Body of pancreas (tissue), 4 donors: Measurements from ENCODE around the gene MCTP1.

Experiments
- POLR2A ChIP-seq, 3 donors: fragments of 450-650 bp; IDR thresholded peaks; one replicate each; pipeline ENCODE4 v1.6.1; 2016; ENCODE audit warnings: antibody characterized with exemption in 3 of 3, mild to moderate bottlenecking in 2 of 3
- TF ChIP-seq, protein P1 (sequence below), 7 experiments: fragments of 450-650 bp in 4 of 7; fragments of 200-600 bp in 3 of 7; sonication (generic) in 3 of 7; IDR thresholded peaks; one replicate each; pipeline ENCODE4 v1.5.1; 2016 to 2019; ENCODE audit warnings: antibody characterized with exemption in 7 of 7

DNA sequence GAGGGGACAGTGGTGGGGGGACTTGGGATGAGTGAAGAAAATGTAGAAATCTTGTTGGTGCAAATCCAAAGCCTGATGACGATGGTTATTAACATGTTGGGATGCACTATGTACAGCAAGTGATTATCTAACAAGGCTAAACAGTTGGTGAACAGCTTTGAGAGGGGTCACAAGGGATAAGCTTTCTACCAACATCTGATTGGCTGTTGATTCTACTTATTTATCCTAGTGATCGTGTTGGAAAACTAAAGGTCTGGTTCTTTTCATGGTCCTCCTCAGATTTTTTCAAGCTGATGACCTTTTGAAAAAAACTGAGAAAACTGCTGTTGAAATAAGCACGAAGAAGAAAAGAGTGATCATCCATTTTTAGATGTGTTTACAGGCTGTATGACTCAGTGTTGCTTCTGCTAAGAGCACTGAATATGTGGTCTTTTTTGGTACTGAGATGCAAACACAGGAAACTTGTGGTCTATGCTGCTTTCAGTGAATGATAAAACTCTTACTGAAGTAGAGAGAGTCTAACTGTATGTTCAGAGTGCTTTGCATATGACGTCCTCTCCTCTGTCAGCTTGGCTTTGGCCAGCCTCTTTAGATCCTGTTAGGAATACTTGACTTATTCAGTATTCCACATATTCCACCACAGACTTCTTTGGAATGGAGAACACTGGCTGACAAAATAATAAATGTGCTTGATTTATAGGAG lies 491.6 kb downstream of the MCTP1 start:
- TF ChIP-seq, protein P1, sequence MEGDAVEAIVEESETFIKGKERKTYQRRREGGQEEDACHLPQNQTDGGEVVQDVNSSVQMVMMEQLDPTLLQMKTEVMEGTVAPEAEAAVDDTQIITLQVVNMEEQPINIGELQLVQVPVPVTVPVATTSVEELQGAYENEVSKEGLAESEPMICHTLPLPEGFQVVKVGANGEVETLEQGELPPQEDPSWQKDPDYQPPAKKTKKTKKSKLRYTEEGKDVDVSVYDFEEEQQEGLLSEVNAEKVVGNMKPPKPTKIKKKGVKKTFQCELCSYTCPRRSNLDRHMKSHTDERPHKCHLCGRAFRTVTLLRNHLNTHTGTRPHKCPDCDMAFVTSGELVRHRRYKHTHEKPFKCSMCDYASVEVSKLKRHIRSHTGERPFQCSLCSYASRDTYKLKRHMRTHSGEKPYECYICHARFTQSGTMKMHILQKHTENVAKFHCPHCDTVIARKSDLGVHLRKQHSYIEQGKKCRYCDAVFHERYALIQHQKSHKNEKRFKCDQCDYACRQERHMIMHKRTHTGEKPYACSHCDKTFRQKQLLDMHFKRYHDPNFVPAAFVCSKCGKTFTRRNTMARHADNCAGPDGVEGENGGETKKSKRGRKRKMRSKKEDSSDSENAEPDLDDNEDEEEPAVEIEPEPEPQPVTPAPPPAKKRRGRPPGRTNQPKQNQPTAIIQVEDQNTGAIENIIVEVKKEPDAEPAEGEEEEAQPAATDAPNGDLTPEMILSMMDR (IDR thresholded peaks at IDR 0.05): no peak
- TF ChIP-seq POLR2A (IDR thresholded peaks at IDR 0.05): no peak
